Fibroblast of mammary gland (primary cell): ENCODE results near the gene CABLES2.

Experiments used
- DNase-seq: peaks from one replicate; pipeline ENCODE4 v3.0.0-alpha.2; 2010; ENCODE audit warnings: low read depth
- H3K4me3 ChIP-seq: 2 replicates; pipeline ENCODE4 v1.5.1; 2011; ENCODE audit warnings: low read depth, mild to moderate bottlenecking, low read length, moderate library complexity; ENCODE audit not compliant: control insufficient read depth
- TF ChIP-seq, protein P1 (sequence below): conservative IDR thresholded peaks from 2 replicates; pipeline ENCODE4 v1.5.1; 2011; ENCODE audit warnings: low read depth, low read length, inconsistent platforms; ENCODE audit not compliant: control insufficient read depth, insufficient read depth

The CABLES2 gene

GRCh38 chr20:62363920-62364851, 42.9 kb downstream of the CABLES2 start:
- DNase-seq: no peak
- TF ChIP-seq, protein P1, sequence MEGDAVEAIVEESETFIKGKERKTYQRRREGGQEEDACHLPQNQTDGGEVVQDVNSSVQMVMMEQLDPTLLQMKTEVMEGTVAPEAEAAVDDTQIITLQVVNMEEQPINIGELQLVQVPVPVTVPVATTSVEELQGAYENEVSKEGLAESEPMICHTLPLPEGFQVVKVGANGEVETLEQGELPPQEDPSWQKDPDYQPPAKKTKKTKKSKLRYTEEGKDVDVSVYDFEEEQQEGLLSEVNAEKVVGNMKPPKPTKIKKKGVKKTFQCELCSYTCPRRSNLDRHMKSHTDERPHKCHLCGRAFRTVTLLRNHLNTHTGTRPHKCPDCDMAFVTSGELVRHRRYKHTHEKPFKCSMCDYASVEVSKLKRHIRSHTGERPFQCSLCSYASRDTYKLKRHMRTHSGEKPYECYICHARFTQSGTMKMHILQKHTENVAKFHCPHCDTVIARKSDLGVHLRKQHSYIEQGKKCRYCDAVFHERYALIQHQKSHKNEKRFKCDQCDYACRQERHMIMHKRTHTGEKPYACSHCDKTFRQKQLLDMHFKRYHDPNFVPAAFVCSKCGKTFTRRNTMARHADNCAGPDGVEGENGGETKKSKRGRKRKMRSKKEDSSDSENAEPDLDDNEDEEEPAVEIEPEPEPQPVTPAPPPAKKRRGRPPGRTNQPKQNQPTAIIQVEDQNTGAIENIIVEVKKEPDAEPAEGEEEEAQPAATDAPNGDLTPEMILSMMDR: no peak
- no peak overlapping the region for H3K4me3 ChIP-seq

DNA sequence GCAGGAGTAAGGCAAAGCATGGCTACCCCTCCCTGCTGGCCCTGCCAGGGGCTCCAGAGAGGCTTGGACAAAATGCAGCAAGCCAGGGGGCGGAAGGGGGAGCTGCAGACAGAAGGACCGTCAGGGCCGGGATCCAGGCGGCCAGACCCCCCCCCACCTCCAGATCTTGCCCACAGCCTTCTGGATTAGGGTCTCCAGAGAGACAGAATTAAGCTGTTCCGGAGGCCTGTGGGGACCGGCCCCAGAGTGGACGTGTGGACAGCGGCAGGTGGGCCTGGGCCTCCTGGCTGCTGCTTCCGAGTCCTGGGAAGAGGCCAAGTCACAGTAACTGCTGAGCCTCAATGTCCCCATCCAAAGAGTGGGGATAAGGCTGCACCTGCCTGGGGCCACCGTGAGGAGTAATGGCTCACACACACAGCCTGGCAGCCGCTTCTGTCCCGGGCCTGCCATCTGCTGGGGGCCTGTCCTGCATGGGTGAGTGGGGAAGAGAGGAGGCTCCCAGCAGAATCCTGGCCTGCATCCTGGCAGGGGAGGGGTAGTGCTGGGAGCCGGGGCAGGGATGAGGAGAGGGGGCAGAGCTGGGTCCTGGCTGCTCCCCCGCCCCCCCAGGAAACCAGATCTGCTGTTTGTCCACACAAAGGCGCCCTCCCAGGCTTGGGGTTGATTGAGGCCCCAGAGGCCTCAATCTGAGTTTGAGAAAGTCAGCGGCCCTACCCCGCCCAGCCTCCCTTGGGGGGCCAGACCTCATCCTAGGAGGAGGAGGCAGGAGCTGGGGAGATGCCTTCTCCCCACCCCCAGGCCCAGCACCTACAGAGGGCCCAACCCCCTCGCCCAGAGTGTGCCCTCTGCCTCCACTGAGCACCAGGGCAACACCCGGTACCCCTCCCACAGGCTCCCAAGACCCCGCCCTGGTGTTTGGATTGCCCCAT, 43.8 kb downstream of the CABLES2 start:
- TF ChIP-seq, protein P1: no peak
- H3K4me3 ChIP-seq: no peak overlapping the region

GRCh38 chr20:62362590-62362940, 44.5 kb downstream of the CABLES2 start:
- H3K4me3 ChIP-seq: no peak overlapping the region
- TF ChIP-seq, protein P1: no peak
- DNase-seq: no peak

More for the DNA sequence above, 43.8 kb downstream of the CABLES2 start:
- DNase-seq: no peak

DNA sequence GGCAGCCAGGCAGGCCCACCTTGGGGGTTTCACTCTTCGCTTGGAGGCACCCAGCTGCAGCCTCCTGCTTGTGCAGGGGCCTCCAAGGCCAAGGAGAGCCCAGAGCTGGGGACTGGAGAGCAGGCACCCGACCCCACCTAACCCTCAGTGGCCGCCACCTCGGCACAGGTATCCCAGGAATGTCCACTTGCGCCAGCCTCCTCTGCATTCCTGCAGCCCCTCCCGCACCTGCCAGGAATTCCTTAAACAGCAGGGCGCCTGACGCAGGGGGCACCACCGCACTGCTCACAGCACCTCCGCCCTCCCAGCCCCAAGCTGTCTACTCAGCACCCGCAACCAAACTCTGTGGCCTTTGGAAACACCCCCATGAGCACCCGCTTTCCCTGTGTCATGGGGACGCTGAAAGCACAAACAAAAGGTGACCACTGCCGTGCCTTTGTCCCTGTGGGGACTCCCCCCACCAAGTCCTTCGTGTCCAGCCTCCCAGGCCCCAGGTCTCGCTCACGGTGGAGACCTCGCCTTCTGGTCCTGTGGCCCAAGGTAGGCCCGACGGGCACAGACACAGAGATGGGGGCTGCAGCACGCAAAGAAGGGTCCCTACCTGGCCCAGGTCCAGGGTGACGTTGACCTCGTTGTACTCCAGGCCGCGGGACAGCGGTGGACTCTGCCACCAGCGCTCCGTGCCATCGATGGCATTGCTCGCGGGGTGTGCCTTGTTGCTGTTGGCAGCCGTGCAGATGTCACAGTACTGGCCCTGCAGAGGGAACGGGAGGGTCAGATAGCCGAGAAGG, 45.1 kb downstream of the CABLES2 start:
- TF ChIP-seq, protein P1: no peak

GRCh38 chr20:62360854-62361798, 46.0 kb downstream of the CABLES2 start:
- H3K4me3 ChIP-seq: no peak overlapping the region
- TF ChIP-seq, protein P1: no peak
- DNase-seq: no peak

More for the DNA sequence above, 45.1 kb downstream of the CABLES2 start:
- H3K4me3 ChIP-seq: no peak overlapping the region
- no peak for DNase-seq
